T1000 (cell line): Measurements from ENCODE around the gene PFN1.

Experiments
- DNase-seq: peaks from one replicate; lab custom pipeline; 2025; ENCODE audit warnings: mixed read lengths; lab: John Stamatoyannopoulos, UW

Gene PFN1

DNA sequence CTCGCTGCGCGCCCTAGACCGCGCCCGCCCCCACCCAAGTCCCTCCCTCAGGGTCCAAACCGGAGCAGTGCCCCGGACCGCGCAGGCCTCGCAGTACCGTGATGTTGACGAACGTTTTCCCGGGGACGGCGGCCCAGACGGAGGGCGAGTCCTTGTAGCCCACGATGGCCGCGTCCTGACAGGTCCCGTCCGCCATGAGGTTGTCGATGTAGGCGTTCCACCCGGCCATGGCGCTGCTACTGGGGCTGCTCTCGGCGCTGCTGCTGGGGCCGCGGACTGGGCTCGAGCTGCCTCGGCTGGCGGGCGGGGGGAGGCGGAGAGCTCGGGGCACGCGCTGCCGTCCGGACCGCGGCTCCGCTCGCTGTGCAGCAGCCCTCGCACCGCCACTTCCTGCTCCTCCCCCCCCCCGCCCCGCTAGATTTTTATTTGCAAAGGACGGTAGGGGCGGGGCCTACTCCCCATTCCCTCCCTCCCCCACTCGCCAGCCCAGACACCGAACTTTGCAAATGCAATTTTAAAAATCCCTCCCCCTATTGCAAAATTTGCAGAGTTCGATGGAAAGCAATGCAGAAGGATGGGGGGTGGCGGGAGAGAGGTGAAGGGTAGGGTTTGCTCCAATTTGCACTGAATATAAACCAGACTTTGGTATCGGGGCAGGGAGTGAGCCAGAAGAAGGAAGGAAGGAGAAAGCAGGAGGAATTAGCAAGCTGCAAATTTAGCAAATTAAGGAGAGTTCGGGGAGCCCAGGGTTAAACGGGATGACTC is at the start of gene PFN1:
PFN1 (minus strand) TSS at position 365 of the 765 bp plus-strand sequence; CDS start at position 229, 136 bp downstream.
- DNase-seq, result peak; percentile 70

DNA sequence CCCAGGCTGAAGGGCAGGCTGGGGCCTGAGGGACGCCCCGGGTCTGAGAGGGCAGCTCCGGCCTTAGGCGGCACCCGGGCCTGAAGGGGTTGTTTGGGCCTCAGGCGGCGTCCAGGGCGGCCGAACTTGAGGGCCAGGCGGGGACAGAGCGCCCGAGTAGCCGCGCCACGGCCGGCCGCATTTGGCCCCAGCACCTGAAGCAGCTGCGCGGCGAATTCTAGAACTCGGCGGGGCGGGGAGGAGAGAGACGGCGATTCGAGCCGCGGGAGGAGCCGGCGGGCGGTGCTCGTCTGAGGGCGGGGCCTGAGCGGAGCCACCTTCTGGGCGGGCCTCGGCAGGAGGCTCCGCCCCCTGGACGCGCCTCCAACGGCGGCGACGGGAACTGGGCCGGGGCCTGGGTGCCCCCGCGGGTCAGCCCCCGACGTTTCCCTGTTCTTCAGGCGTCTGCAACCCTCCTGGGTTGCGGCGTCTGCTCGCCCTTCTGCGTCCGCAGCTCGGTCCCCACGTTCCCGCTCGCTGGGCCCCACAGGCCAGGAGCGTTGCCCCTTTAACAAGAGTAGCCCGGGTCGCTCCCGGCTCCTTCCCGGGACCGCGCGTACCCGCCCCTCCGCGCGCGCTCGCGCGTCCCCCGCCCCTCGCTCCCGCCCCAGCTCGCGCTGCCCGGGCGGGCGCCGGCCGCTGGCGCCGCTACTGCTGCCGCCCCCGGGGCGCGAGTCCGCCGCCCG is 49.1 kb upstream of the PFN1 start, which contains the start of the genes INCA1 and KIF1C:
INCA1 (minus strand) TSS at position 221 of the 725 bp plus-strand sequence. CDS start 3,085 bp downstream, outside the sequence.
KIF1C (plus strand) TSS at position 649 of the 725 bp plus-strand sequence. CDS start 2,297 bp downstream, outside the sequence.
- DNase-seq, result peak; percentile 91

DNA sequence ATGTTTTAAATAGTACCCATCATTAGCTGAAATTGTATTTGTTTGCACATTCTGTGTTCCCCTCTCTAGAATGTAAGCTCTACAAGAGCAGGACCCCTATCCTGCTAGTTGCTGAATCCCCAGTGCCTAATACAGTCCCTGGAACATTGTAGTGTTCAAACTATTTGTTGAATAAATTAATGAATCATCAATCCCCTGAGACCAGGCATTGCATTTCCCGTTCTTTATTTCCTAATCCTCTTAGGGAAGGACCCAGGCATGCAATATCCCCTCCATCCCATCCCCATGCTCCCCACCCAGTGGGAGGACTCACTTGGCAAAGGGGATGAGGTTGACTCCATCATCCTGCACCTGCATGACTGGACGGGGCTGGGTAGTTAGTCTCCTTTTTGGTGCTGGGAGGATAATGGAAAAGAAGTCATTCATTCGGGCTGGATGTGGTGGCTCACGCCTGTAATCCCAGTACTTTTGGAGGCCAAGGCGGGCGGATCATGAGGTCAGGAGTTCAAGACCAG is 45.8 kb upstream of the PFN1 start:
- no peak for DNase-seq

DNA sequence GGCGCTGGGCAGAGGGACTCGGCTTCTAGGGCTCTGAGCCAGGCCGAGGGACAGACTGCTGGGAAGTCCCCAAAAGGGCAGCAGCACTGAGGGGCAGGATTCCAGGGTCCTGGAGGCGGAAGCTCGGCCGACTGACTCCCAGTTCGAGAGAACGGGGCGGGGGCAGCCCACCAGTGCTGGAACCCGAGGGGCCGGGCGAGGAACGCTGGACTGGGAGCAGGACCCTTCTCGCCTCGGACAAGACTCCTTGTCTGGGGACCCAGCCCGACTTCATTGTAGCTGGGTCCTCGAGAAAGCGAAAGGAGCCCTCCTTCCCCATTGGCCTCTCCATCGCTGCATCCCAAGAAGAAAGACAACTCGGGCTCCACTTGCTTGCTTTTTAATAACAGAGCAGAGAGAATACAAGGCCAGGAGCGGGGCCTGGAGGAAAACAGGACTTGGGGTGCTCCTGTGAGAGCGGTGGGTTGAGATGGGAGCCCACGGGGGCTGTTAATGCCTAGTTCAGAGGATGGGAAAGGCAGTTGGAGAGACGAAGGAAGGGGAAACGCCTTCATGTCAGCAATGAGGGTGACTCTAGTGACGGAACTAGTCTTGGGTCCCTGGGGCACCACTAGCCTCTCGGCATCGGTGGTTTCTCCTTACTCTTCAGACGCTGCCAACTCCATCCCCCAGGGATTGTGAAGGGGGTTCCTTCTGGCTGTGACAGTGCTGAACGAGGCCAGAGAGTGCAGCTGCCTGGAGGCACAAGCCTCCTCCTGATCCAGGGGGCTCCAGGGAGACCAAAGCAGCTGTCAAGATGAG is 39.6 kb upstream of the PFN1 start:
- DNase-seq, result no peak

DNA sequence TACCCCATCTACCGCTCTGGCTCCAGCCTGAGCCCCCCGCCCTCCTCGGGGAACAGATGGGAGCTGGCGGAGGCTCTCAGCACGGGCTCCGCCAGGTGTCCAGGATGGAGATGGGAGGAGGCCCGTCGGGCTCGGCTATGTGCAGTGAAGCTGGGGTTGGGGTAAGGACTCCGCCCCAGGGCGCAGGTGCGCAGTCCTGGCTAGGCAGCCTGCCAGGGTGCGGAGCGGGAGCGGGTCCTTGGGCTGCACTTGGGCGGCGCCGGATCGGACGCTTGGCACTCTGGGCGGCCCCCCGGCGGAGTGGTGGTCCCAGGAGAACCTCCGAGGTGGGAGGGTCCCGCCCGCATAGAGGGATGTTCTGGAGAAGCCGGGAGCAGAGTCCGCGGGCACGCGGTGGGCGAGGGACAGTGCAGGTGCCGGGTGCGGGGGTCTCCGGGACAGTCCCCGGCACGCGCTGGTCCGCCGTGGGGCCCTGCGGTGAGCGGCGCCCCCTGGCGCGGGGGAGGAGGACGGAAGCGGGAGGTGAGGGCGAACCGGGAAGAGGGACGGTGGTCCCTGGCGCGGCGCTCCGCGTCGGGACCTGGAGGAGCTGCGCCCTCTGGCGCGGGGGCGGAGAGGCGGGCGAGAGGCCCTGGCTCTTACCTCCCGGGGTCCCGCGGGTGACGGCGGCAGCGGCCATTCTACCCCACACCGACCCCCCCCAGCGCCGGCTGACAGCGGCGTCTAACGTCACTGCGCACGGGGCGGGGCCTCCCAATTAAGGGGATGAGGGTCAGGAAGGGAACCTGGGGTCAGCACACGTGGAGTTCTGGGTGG is 38.8 kb upstream of the PFN1 start, which contains the start of gene CAMTA2:
CAMTA2 (minus strand) TSS at position 725 of the 816 bp plus-strand sequence. CDS start 1,453 bp downstream, outside the sequence.
- peak; percentile 86 for DNase-seq

DNA sequence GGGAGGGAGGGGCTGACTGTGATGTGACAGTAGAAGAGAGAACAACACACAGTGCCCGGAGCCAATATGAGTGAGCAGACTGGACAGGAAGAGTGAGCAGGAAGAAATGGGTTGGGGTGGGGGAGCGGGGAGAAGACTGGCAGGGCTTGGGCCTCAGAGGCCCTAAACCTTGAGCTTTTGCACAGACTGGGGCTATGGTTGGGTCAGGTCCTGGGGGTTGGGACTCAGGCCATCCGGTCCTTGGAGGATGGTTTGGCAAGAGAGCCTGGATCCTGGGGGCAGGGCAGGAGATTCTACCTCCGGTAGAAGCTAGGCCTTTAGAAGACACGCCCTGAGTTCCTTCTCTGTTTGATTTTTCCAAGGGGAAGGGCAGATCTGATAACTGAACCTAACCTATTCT is 38.1 kb upstream of the PFN1 start:
- no peak for DNase-seq

DNA sequence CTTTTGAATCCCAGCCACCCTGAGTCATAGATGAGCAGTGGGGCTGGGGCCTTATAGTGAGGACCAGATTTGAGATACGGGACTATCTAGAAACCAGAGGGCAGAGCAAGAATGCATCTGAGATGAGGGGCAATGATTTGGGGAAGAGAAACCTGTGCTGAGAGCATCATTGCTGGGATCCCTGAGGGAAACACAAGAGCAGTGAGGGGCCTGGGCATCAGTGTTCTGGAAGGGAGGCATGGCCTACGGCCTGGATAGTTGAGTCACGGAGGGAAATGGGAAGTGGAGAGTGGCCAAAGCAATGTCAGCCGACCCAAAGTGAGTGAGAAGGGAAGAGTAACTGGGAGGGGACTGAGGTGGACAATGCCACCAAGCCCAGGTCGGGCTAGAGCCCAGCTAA is 34.0 kb upstream of the PFN1 start:
- DNase-seq, result no peak

DNA sequence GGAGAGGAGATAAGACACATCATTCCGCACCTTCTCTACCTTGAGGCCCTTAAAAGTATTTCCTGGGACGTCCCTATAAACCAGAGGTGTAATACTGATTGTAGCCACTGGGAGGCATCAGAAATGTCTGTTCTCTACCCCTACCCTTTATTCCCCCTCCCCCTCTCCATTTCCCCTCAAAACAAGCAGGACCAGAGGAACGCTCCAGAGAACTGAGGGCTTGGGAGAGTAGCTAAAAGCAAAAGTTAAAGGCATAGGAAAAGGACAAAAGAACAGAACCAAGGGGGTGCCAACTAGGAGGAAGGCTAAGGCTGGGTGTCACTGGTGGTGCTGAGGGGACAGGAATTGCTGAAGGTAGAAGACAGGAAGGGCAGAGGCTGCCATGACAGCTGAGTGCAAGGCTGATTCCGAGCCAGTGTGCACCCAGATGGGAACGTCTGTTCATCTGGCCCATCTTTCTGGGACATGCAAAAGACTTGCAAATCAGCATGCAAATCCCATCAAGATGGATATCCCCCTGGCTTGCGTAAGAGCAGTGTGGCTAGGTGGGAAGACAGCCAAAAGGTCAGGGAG is 32.4 kb upstream of the PFN1 start:
- no peak for DNase-seq

DNA sequence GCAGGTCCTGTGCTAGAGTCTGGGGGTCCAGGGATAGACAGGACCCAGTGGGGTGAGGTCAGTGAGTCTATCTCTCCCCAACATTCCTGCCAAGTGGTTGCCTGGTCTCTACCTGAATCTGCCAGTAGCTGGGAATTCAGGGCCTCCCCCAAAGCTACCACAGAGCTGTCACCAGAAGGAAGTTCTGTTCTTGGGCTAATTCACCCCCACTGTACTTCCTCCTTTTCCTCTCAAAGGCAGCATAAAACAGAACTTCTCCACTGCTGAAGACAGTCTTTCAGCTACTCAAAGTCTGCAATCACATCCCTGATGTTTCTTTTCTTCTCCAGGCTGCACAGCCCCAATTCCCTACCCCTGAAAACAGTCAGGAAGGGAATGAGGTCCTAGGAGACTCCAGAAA is 30.4 kb upstream of the PFN1 start:
- DNase-seq, result no peak

DNA sequence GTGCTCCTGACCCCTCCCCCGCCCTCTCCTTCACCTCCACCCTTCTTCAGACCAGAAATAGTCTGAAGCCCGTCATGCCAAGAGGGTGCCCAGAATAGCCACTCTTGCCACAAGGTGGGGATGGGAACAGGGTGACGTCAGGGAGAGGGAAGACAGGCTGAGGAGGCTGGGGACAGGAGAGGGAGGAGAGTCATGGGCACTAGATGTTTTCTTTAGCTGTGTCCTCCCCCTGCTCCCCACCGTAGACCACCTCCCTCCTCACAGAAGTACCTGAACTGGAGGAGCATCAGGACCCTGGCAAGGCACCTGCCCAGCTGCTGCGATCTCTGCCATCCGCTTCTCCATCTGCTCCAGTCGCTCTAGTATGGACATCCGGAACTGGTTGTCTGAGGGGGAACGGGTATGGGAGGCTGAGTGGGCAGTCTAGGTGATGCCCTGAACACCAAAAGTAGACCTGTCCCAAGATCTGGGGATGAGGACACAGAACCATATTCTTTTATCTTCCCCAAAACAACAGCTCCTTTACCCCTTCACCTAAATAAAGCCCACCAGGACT is 25.9 kb upstream of the PFN1 start:
- no peak for DNase-seq

DNA sequence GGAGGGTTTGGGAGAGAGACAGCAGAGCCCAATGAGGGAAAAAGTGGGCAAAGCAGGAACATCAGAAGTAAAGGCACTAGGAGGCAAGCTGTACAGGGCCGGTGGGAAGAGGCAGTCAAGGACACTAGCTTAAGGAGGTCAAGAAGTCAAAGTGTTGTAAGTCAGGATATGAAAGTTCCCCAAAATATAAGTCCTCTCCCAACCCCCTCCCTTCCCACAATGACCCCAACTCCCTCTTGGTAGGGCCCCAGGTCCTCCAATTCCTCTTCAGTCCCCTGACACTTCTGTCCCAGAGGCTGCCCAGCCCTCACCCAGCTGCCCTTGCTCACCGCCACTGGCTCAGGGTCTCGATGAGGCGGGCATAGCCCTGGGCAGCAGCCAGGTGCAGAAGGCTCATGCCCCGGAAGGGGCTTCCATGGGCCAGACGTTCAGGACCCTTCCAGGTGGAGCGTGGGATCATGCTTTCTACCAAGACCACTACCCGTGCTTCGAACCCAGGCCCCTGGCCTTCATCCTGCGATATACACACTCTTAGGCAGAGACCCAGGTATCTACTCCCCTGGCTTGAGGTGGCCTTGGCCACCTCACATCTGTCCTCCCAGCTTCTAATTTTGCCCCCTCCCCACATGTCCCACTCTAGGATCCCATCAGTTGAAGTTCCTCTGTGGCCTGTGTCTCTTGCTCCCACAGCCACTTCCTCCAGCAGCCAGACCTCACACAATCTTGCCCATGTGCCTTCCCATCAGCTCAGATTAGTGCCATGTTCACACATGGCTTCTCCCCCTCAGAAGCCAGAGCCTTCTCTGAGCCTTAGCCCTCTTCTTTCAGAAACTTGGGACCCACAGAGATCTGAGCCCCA is 25.2 kb upstream of the PFN1 start:
- no peak for DNase-seq

DNA sequence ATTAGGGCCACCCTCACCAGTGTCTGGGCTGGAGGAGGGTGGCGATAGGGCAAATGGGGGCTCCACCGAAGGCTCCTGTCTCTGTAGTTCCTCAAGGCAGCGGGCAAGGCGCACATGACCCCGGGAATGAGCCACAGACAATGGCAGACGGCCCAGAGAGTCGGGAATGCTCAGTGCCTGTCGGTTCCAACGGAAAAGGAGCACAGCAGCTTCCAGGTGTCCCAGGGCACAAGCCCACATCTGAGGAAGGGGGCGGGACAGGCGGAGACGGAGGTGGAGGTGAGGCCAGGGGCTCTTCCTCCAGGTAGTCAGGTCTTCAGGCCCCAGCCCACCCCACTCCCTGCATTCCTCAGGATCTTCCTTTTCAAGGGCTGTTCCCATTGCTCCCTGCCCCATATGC is 24.4 kb upstream of the PFN1 start:
- no peak for DNase-seq

DNA sequence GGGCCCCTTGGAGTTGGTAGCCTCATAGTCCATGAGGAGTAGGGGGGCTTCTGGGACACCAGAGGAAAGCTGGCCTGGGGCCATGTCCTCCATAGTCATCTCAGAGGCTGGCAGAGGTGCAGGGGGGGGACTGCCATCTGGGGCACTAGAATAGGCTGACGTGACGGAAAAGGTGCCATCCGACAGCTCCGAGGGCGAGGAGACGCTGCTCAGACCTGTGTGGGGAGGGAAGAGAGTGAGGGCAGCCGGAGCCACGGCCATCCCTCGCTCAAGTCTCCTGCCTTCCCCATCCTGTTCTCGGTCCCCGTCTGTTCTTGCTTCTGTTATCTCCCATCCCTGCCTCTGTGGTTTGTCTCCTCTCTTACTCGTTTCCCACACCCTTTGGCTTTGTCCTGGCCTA is 24.0 kb upstream of the PFN1 start:
- no peak for DNase-seq

DNA sequence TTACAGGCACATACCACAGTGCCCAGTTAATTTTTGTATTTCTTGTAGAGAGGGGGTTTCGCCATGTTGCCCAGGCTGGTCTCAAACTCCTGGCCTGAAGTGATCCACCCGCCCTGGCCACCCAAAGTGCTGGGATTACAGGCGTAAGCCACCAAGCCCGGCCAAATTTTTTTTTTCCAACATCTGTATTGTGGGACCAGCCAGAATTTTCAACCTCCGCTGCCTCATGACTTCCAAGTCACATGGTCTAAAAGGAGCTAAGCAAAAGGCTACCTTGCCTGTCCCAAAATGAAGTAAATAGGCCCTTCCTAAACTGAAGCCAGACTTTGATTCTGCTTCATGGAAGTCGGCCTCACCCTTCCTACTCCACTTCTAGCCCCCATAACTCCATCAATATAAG is 23.5 kb upstream of the PFN1 start:
- no peak for DNase-seq

DNA sequence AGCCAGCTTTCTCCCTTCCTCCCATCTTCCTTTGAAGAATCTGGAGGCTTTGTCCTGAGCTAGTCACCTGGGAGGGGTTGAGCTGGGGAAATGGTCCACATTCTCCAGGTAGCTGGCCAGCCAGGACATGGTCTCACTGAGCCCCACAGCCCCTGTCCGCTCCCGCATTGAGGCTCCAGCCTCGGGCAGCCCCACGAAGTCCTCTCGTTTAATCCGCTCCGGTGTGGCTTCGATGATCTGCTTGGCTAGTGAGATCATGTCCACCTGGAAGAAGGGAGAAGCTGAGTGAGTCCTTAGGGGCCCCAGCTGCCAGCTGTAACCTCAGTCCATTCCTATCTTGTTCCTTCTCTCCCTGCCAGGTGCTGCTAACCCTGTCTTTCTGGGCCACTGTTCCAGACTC is 21.9 kb upstream of the PFN1 start:
- DNase-seq, result no peak

DNA sequence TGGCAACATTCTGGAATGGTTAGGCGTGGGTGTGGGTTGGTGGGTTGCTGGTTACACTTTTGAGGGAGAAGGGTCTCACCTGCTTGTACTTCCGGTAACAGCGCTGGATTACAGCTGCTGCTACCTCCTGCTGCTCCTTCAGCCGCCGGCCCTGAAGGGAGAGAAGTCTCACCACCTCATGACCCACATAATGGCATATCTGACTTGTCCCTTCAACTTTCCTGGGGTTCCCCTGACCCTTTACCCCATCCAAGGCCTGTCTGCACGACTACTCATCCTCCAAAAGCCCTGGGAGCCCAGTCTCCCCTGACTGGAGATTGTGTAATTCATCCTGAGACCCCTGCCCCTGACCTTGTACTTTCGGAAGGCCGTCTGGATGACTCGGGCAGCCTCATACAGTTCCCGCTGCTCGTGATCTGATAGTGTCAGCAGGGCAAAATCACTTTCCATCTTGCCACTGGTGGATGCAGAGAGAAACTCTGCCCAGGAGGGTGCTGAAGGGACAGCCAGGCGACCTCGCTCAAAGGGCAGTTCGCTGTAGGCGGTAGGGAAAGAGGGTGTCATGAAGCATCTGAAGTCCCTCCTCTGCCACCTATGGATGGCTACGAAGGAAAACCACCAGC is 21.3 kb upstream of the PFN1 start:
- peak; percentile 38 for DNase-seq

DNA sequence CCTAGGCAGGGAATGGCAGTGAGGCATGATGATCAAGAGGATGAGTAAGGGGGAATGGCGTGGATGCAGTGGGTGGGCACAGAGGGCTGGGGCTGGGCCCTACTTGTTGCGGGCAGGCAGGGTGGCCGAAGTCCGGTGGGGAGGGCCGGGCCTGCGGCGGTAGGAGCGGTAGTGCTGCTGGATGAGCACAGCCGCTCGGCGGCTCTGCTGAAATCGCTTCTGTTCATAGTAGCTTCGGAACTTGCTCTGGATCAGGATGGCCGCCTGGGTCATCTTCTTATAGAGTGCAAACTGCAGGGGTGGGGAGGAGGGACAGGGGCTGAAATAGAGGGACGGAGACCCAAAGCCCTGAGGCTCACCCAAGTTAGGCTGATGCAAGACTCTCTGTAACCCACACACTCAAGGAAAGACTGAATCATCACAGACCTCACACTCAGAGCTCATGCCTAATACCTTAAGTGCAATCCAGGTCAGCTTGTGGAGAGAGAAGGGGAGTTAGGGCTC is 20.8 kb upstream of the PFN1 start:
- DNase-seq, result peak; percentile 62

DNA sequence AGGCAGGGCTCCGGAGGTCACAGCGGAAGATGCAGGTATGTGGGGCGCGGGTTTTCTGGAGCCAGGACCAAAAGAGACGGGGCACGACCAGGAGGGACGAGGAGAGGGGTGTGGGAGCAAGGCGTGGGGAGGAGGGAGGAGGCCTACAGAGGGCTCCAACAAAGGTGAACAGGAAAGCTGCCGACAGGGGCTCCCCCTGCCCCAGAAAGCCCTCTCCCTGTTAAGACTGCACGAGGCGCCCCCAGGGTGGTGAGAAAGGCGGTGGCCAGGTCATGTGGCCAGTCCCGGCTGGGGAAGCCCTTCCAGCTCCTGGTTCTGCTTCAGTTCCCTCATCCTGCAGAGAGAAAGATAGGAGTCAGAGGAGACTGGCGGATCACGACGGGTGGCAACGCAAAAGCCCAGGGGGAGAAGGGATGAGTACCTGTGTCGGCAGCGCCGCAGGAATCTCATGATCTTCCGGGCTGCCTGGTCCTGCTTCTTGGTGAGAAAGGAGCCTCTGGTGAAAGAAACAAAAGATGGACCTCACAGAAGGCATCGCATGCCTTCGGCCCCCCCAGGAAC is 20.2 kb upstream of the PFN1 start:
- DNase-seq, result no peak
